CD4-positive, alpha-beta T cell treated with Interleukin-17A for 4 hours (primary cell): ENCODE measurements around the gene CELSR3.

Experiments
- DNase-seq: peaks from one replicate; pipeline ENCODE4 v3.0.0-alpha.2; 2020; ENCODE audit warnings: mixed read lengths

The CELSR3 gene

DNA sequence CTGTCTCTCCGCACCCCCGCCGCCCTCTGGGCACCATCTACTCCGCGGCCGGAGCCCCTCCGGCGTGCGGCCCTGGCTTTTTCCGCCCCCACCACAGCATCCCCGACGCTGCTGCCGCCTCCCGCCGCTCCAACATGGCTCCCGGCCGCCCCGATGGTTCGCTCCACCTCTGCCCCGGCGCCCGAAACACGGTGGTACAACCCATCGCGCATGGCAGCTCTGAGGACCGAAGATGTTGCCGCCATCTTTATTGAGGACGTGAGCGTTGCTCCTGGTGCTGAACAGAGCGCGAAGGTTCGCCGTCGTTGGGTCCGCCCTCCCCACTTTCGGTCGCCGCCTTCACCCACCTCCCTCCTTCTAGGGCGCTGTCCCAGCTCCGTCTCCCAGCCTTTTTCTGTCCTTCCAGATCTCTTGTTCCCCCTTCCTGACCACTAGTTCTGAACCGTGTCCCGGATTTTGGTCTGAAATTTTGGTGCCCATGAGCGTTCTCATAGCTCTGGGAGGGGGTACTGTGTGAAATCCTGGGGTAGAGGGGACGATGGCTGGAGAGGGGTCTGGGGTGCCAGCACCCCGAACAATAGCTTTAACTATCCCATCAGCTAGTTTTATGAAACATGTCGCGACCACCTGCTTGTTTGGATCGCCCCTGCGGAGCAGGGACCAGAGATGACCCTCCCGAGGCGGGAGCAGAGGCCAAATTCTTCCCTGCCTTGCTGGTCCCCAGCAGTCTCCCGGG lies at the start of gene CELSR3:
CELSR3 (minus strand) TSS at position 134 of the 736 bp plus-strand sequence. CDS start 252 bp downstream, outside the sequence.
- DNase-seq: peak; percentile 51

DNA sequence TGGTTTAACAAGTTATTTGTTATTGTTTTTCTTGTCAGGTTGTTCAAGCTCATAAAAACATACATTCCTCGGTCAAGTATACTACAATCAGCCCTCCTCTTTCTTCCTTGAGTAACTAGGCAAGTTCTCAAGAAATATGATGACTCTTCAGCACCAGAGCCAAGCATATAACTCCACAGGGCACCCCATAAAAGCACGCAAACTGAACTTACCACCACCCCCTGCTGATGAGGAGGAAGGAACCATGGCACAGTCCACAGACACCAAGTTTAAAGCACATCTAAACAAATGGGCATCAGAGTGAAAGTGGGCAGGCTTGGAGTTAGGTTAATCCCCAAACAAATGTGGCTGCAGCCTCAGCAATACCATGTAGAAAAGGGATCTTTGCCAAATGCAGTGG lies 49.0 kb upstream of the CELSR3 start:
- no peak for DNase-seq

- DNase-seq: no peak
Measured at GRCh38 chr3:48709051-48709461, 46.4 kb upstream of the CELSR3 start.

GRCh38 chr3:48708481-48708889 lies 45.8 kb upstream of the CELSR3 start:
- no peak for DNase-seq

DNA sequence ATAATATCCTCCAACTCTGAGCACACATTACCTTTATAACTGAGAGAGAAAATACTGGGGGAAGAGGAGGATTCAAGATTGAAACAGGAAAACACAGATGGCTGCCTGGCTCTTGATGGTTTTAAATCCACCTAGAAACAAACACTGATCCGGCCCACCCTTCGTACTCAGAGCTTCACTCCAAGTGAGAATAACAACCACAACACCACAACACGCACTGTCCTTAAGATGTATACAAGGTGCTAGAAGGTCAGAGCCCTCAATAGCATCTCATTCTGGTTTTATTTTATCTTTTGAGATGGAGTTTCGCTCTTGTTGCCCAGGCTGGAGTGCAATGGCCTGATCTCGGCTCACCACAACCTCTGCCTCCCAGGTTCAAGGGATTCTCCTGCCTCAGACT lies 44.5 kb upstream of the CELSR3 start:
- DNase-seq: no peak

GRCh38 chr3:48702320-48702920 lies 39.7 kb upstream of the CELSR3 start:
- DNase-seq: no peak

GRCh38 chr3:48700731-48701405 lies 38.2 kb upstream of the CELSR3 start:
- no peak for DNase-seq

GRCh38 chr3:48698891-48699290 lies 36.2 kb upstream of the CELSR3 start:
- DNase-seq: no peak

- no peak for DNase-seq
Measured at GRCh38 chr3:48697952-48698351, 35.3 kb upstream of the CELSR3 start.

DNA sequence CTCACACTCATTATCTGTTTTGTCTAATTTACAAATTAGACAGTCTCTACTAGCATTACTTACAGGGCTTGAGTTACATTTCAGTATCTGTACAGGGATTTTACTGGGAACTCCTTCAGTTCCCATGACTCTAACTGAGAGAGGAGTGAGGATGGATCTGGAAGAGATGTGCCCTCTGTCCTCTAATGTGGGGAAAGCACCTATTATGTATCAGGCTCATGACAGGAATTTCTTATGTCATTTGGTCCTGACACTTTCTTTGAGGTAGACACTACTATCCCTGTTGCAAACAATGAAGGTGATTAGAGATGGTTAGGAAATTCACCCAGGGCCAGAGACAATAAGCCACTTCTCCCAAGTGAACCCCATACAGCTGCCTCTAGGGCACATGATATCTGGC lies 33.9 kb upstream of the CELSR3 start:
- DNase-seq: no peak

GRCh38 chr3:48696156-48696555 lies 33.5 kb upstream of the CELSR3 start:
- DNase-seq: no peak

DNA sequence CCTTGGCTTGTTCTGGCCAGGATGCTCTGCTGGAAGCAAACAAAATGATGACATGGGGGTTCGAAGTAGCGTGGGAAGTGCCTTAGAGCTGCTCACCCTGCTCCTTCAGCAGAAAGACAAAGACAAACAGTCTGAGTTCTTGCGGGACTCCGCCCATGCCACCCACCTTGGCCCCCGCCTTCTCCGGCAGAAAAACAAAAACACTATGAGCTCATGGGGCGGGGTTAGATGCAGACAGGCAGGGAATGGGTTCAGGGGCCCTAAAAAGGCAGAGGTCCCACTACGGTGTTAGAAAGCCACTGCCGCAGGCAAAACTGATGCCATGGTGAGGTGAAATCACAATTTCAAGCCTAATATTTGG lies 32.7 kb upstream of the CELSR3 start:
- DNase-seq: no peak

GRCh38 chr3:48694610-48695392 lies 32.1 kb upstream of the CELSR3 start:
- no peak for DNase-seq

DNA sequence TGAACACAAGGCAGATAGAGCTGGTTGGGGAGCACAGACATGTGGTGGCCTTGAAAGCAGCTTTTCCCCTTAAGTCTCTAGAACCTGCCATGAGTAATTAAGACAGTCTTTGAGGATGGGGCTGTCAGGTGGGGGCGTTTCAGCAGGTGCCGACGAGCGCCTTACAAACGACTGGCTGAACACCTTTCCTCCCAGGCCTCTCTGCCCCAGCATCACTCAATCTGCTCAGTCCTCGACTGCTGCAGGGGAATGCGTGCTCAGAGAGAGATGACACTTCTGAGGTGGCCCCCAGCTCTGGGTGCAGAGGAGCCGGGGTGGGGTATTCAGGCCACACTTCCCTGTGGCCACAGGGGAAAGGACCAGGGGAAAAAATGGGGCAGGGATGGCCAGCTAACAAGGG lies 31.1 kb upstream of the CELSR3 start:
- no peak for DNase-seq

DNA sequence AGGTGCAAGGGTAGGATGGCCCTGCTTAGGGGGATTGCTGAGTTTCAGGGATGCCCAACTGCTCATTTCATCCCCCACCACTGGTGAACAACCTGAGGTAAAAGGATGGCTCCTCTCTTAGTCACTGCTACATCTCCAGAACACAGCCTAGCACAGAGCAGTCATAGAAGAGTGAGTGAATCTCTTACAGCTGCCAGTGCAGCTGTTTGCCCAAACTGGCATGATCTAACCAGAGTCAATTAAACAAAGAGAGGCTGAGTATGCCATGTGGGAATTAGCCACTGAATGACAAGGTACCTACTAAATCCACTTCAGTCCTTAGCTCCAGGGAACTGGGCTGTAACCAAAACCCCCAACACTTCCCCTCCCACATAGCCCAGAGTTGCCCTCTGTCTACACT lies 29.9 kb upstream of the CELSR3 start:
- no peak for DNase-seq

- no peak for DNase-seq
Measured at GRCh38 chr3:48690846-48691458, 28.3 kb upstream of the CELSR3 start.

- no peak for DNase-seq
Measured at GRCh38 chr3:48689384-48689783, 26.7 kb upstream of the CELSR3 start.

- DNase-seq: no peak
Measured at GRCh38 chr3:48688737-48689075, 26.0 kb upstream of the CELSR3 start.

GRCh38 chr3:48688032-48688736 lies 25.5 kb upstream of the CELSR3 start:
- no peak for DNase-seq

GRCh38 chr3:48687220-48687678 lies 24.6 kb upstream of the CELSR3 start:
- DNase-seq: no peak

GRCh38 chr3:48686538-48687219 lies 24.0 kb upstream of the CELSR3 start:
- DNase-seq: no peak
